ENCODE measurements around the gene SBNO2. TPM values are rescaled to one million over a fixed set of nuclear protein-coding genes. Genes with fewer than 3 reads are reported as not detected.

SBNO2 gene
- total and polyA plus RNA-seq, 4 donors = 2.2 to 25.0 (median 15.0) TPM

DNA sequence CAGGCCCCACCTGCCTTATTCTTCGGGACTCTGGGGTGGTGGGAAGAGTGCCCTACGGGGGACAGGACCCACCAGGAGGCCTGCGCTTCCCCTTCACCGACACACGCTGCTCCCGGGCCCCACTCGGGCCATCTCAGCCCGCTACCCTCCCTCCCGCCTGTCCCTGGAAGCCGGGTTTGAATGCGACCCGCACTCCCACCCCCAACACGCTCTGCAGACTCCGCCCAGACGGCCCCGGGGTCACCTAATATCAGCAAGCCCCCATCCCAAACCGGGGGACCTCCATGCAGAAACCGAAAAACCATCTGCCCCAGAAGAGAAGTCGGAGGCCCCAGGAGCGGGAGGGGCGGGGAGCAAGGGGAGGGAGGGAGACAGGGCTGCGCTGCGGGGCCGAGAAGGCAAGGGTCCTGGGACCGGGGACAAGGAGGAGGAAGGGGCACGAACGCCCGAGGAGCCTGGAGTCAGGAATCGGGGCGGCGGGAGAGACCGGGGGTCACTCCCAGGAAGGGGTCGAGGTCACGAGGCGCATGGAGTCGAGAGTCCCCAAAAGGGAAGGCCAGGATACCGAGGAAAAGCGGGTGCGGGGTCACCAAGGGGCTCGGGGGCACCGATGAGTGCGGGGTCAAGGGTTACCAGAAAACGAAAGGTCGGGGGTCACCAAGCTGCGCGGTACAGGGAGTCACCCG is 766 bp downstream of the SBNO2 start:
- Histone ChIP-seq H3K27me3 (ENCODE audit: control insufficient read depth in 4 of 4, insufficient read depth in 4 of 4, low read length in 3 of 4) (no peaks in the 10 kb centered on the region), H3K36me3 (ENCODE audit: control insufficient read depth in 4 of 4, insufficient read depth in 3 of 4, low read depth in 1 of 4, low read length in 3 of 4) (no peaks in the 10 kb centered on the region), H3K9ac (ENCODE audit: low read depth in 1 of 2, low read length in 2 of 2) (peak overlapping the region; percentile 52 to 63), H3K4me1 (ENCODE audit: control insufficient read depth in 4 of 4, insufficient read depth in 4 of 4, low read length in 3 of 4) (peaks cover 23 to 46% (median 34%) of the 10 kb centered on the region in 4 donors), H3K27ac (ENCODE audit: low read depth in 1 of 2, low read length in 2 of 2) (peak overlapping the region; percentile 89 to 91), H3K4me3 (ENCODE audit: low read depth in 1 of 3, low read length in 3 of 3) (peak overlapping the region; percentile 79 to 92 (median 83)), H3K9me3 (ENCODE audit: control insufficient read depth in 4 of 4, low read length in 3 of 4) (no peaks in the 10 kb centered on the region)
- TF ChIP-seq, protein P1, sequence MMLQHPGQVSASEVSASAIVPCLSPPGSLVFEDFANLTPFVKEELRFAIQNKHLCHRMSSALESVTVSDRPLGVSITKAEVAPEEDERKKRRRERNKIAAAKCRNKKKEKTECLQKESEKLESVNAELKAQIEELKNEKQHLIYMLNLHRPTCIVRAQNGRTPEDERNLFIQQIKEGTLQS (IDR thresholded peaks at IDR 0.05) = no peak
- peak in 1 of 2 donors; percentile 40 for TF ChIP-seq RXRA (IDR thresholded peaks at IDR 0.05)
- peak; percentile 85 for TF ChIP-seq NR2F2 (IDR thresholded peaks at IDR 0.05)
- no peak for DNase-seq (ENCODE audit: low spot score)
- WGBS = 2% methylated on average over 47 of the region's 47 CpGs

DNA sequence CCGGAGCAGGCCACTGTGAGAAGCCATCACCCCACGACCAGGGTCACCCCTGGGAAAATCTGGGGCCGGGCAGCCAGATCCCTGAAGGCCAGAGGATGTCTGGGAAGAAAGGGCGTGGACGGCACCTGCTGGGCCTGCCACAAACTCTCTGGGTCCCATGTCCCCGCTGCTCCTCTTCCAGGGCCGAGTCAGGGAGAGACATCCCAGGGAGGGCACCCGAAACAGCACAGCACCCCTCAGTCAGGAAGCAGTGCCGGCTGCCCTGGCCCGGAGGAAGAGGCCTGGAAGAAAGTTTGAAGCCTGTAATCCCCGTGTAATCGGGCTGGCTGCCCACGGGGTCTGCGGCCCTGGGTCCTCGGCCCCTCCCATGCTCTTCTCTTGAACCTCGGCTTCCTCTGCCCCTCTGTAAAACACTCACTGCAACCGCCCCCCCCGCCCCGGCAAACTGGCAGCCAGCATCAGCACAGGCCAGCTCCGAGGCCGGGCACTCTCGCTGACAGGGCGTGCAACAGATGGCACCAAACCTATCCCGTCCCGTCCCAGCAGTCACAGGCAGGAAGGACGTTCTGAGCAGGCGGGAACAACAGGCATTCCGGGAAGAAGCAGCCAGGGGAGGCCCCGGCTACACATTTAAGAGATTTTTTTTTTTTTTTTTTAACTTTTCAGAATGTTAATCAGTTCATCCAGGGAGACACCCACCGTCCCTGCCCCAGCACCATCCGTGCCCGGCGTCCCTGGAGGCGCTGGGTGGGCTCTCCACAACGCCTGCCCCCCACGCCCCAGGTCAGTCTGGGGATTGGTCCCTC is 1.5 kb downstream of the SBNO2 start:
- Histone ChIP-seq H3K4me1 (ENCODE audit: control insufficient read depth in 4 of 4, insufficient read depth in 4 of 4, low read length in 3 of 4) (peaks cover 24 to 54% (median 37%) of the 10 kb centered on the region in 4 donors), H3K36me3 (ENCODE audit: control insufficient read depth in 4 of 4, insufficient read depth in 3 of 4, low read depth in 1 of 4, low read length in 3 of 4) (no peaks in the 10 kb centered on the region), H3K9me3 (ENCODE audit: control insufficient read depth in 4 of 4, low read length in 3 of 4) (no peaks in the 10 kb centered on the region), H3K27me3 (ENCODE audit: control insufficient read depth in 4 of 4, insufficient read depth in 4 of 4, low read length in 3 of 4) (no peaks in the 10 kb centered on the region), H3K27ac (ENCODE audit: low read depth in 1 of 2, low read length in 2 of 2) (peak overlapping the region; percentile 89 to 91), H3K9ac (ENCODE audit: low read depth in 1 of 2, low read length in 2 of 2) (peak overlapping the region; percentile 49 to 52), H3K4me3 (ENCODE audit: low read depth in 1 of 3, low read length in 3 of 3) (peak overlapping the region; percentile 79 to 92 (median 83))
- WGBS = 29% methylated on average over 36 of the region's 36 CpGs
- DNase-seq (ENCODE audit: low spot score) = no peak
- TF ChIP-seq, protein P2, sequence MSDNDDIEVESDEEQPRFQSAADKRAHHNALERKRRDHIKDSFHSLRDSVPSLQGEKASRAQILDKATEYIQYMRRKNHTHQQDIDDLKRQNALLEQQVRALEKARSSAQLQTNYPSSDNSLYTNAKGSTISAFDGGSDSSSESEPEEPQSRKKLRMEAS (IDR thresholded peaks at IDR 0.05) = no peak
- TF ChIP-seq HNF4A (conservative IDR thresholded peaks at IDR 0.05) = peak; percentile 17 to 18
- TF ChIP-seq GABPA (IDR thresholded peaks at IDR 0.05 in 1 of 2, conservative IDR thresholded peaks at IDR 0.05 in 1 of 2) = peak in 1 of 2 donors; percentile 57
- no peak for TF ChIP-seq FOXA2 (IDR thresholded peaks at IDR 0.05)
- peak in 1 of 2 donors; percentile 32 for TF ChIP-seq RAD21 (IDR thresholded peaks at IDR 0.05)
- peak in 1 of 2 donors; percentile 59 for TF ChIP-seq RXRA (IDR thresholded peaks at IDR 0.05)
- TF ChIP-seq, protein P3, sequence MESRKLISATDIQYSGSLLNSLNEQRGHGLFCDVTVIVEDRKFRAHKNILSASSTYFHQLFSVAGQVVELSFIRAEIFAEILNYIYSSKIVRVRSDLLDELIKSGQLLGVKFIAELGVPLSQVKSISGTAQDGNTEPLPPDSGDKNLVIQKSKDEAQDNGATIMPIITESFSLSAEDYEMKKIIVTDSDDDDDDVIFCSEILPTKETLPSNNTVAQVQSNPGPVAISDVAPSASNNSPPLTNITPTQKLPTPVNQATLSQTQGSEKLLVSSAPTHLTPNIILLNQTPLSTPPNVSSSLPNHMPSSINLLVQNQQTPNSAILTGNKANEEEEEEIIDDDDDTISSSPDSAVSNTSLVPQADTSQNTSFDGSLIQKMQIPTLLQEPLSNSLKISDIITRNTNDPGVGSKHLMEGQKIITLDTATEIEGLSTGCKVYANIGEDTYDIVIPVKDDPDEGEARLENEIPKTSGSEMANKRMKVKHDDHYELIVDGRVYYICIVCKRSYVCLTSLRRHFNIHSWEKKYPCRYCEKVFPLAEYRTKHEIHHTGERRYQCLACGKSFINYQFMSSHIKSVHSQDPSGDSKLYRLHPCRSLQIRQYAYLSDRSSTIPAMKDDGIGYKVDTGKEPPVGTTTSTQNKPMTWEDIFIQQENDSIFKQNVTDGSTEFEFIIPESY (IDR thresholded peaks at IDR 0.05) = no peak
- TF ChIP-seq YY1 (IDR thresholded peaks at IDR 0.05) = peak; percentile 58
- TF ChIP-seq, protein P4, sequence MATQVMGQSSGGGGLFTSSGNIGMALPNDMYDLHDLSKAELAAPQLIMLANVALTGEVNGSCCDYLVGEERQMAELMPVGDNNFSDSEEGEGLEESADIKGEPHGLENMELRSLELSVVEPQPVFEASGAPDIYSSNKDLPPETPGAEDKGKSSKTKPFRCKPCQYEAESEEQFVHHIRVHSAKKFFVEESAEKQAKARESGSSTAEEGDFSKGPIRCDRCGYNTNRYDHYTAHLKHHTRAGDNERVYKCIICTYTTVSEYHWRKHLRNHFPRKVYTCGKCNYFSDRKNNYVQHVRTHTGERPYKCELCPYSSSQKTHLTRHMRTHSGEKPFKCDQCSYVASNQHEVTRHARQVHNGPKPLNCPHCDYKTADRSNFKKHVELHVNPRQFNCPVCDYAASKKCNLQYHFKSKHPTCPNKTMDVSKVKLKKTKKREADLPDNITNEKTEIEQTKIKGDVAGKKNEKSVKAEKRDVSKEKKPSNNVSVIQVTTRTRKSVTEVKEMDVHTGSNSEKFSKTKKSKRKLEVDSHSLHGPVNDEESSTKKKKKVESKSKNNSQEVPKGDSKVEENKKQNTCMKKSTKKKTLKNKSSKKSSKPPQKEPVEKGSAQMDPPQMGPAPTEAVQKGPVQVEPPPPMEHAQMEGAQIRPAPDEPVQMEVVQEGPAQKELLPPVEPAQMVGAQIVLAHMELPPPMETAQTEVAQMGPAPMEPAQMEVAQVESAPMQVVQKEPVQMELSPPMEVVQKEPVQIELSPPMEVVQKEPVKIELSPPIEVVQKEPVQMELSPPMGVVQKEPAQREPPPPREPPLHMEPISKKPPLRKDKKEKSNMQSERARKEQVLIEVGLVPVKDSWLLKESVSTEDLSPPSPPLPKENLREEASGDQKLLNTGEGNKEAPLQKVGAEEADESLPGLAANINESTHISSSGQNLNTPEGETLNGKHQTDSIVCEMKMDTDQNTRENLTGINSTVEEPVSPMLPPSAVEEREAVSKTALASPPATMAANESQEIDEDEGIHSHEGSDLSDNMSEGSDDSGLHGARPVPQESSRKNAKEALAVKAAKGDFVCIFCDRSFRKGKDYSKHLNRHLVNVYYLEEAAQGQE (IDR thresholded peaks at IDR 0.05) = no peak
- TF ChIP-seq SP1 (IDR thresholded peaks at IDR 0.05) = peak; percentile 47
- TF ChIP-seq HNF4G (IDR thresholded peaks at IDR 0.05) = no peak

Measured in liver (tissue), 9 donors.